GM18861 (cell line): ENCODE results near the gene ATRN.

Experiments used
- ATAC-seq: cut with Tn5 transposase; IDR thresholded peaks from one replicate; pipeline ENCODE4 v1.9.1; 2021; ENCODE audit not compliant: unreplicated experiment

The ATRN gene

GRCh38 chr20:3691897-3692296 lies 221.1 kb downstream of the ATRN start:
- no peak for ATAC-seq

- no peak for ATAC-seq
Observed at GRCh38 chr20:3692706-3693294, 222.0 kb downstream of the ATRN start.

GRCh38 chr20:3693376-3693775 lies 222.6 kb downstream of the ATRN start:
- no peak for ATAC-seq

DNA sequence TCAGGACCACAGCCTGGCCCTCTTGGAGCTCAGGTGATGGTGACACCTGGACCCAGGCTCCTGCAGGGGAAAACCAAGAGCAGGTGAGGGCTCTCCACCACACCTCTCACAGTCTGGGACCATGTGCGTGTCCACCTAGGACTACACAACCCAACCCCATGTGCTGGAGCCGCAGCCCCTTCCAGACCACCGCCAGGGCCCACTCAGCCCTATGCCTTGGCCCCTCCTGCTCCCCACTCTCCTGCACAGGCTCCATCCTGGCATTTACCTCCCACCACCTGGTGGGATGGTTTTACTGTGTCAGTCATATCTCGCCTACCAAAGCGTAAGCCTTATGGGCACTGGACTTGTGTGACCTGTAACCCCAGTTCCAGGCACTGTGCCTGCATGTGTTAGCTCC lies 224.0 kb downstream of the ATRN start:
- ATAC-seq = no peak

DNA sequence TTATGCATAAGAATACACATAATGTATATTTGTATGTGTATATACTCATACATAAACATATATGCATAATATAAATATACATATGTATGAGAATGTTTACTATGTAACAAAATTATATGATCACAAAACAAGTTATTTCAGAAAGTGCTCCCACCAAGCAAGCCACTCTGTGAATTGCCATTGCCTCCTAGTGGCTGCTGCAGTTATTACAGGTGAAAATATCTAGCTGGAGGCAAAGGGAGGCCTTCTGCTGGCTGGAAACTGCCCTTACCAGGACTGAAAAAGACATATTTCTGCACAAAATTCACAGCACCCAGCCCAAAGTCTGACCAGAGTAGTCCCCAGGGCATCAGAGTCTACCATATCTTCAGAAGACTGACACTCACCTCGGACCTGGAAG lies 225.4 kb downstream of the ATRN start:
- ATAC-seq = no peak

DNA sequence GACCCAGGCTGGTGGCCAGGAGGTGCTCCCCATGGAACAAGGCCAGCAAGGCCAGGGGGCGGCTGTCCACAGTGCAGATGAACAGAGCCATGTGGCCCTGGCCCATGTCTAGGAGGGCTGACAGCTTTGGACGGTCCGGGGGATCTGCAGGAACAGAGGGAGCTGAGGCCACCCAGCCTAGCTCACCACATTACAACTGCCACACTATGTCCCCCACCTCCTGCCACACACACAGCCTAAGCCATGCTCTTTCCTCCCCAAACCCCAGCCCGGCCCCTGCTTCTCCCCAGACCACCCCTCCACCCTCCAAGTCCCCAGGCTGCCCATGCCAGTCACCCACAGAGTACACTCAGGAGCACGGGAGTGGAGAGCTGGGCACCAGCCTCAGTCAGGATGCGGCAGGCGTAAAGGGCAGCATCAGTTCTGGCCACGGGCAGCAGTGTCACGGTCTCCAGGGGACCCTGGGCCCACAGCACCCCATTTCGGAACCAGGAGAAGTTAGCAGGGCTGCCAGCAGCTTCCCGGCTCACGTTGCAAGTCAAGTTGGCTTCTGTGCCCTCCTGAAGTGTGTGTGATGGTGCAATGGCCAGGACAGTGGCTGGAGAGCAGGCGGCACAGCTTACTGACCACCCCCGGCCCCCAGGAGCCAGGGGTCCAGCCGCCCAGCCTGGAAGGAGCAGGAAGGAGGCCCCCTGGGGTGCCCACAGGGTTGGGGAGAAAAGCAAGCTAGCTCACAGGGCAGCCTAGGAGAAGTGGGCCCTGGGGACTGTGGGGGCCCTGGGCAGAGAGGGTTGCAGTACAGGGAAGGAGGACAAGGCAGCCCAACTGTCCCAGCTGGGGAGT lies 226.1 kb downstream of the ATRN start:
- no peak for ATAC-seq

- ATAC-seq = no peak
Observed at GRCh38 chr20:3697588-3698305, 226.9 kb downstream of the ATRN start.

DNA sequence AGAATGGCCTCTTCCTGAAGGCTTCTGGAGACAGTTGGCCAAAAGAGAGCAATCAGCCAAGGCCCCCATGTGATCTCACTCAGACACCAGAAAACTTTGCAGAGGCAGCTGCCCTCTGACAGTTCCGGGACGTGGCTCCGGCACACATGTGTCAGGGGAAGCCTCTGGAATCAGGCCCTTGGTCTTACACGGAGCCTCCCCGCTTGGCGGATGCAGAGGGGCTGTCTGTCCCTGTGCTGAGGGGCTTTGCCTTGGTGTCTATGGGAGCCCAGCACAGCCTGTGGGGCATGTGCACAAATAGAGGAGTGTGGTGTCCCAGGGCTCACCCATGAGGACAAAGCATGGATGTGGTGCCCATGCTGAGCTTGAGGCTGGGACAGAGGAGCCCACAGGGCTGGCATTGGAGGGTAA lies 227.8 kb downstream of the ATRN start:
- no peak for ATAC-seq

- ATAC-seq = no peak
Observed at GRCh38 chr20:3699037-3699436, 228.2 kb downstream of the ATRN start.
